Measurements from ENCODE around the gene VSNL1.

GRCh38 chr2:17637131-17637906 lies 96.8 kb downstream of the VSNL1 start:
- TF ChIP-seq CTCF (IDR thresholded peaks at IDR 0.05) (no peak), POLR2A (IDR thresholded peaks at IDR 0.05) (no peak)
